K562 (cell line): ENCODE data around the gene SHC1. TPM values are rescaled to one million over a fixed set of nuclear protein-coding genes. Genes with fewer than 3 reads are reported as not detected.
A peak's percentile ranks its signal among the peaks of the same experiment; 100 is the strongest.

Experiments used
- ATAC-seq: fragments of 200-7000 bp; cut with Tn5 transposase; 3 replicates; pipeline ENCODE4 v1.9.1; 2020; ENCODE audit warnings: moderate library complexity
- BruUV-seq: library from RNA; stranded (reverse); fragments of 400-500 nt; replicated peaks from 2 replicates; lab custom pipeline; 2021; lab: Mats Ljungman, UMichigan
- CTCF ChIA-PET: fragments of 300-600 bp; formaldehyde crosslinking; extraction: SDS; loops from one replicate; lab custom pipeline; 2021; ENCODE audit warnings: low intra/inter-chr PET ratio; lab: Yijun Ruan, JAX
- POLR2A ChIA-PET: fragments of 300-600, 350-650 bp; sonication (Branson Sonifier 250); formaldehyde crosslinking; extraction: SDS; loops from one replicate; lab custom pipeline; 2021; ENCODE audit warnings: antibody characterized with exemption, inconsistent platforms; lab: Yijun Ruan, JAX
- DNase-seq, 4 experiments: peaks; one replicate each; pipeline versions ENCODE4 v3.0.0 to v3.0.0-alpha.2; 2011 to 2018; ENCODE audit warnings: low spot score in 3 of 4, mixed read lengths in 3 of 4; ENCODE audit errors: extremely low read depth in 1 of 4
- FAIRE-seq: peaks from 2 replicates; lab custom pipeline; 2011; peaks lifted over from hg19 to GRCh38; lab: Jason Lieb, UNC
- H2AFZ ChIP-seq: 2 replicates; pipeline ENCODE4 v1.6.0; 2011; ENCODE audit warnings: low read depth, low read length, control low read depth, inconsistent platforms
- H3K27ac ChIP-seq: fragments of 200-600 bp; 3 replicates; pipeline ENCODE4 v1.8.0; 2011; ENCODE audit warnings: low read depth, mild to moderate bottlenecking, control low read depth, inconsistent platforms, low read length, moderate library complexity, mixed read lengths; ENCODE audit errors: extremely low read depth
- H3K27me3 ChIP-seq, 2 experiments: fragments of 300-600 bp in 1 of 2; 2 replicates in 1 of 2; 3 replicates in 1 of 2; pipeline versions ENCODE4 v1.6.0 to v1.8.0; 2011; ENCODE audit warnings: inconsistent platforms in 2 of 2, low read length in 2 of 2, mild to moderate bottlenecking in 1 of 2, mixed read lengths in 1 of 2, moderate library complexity in 1 of 2; ENCODE audit not compliant: control insufficient read depth in 2 of 2, insufficient read depth in 2 of 2
- H3K36me3 ChIP-seq: fragments of 300-600 bp; 3 replicates; pipeline ENCODE4 v1.8.0; 2011; ENCODE audit warnings: mild to moderate bottlenecking, low read length, inconsistent platforms; ENCODE audit not compliant: control insufficient read depth, insufficient read depth
- H3K4me1 ChIP-seq, 2 experiments: fragments of 200-600 bp in 1 of 2; replicated peaks in 1 of 2; 2 replicates in 1 of 2; 3 replicates in 1 of 2; pipeline versions ENCODE4 v1.5.1 to v1.8.0; 2011; ENCODE audit warnings: inconsistent platforms in 2 of 2, low read length in 2 of 2, mild to moderate bottlenecking in 1 of 2, mixed read lengths in 1 of 2, moderate library complexity in 1 of 2; ENCODE audit not compliant: control insufficient read depth in 2 of 2, insufficient read depth in 2 of 2
- H3K4me2 ChIP-seq: 2 replicates; pipeline ENCODE4 v1.6.1; 2011; ENCODE audit warnings: low read length, control low read depth, inconsistent platforms, mixed read lengths; ENCODE audit not compliant: insufficient read depth
- H3K4me3 ChIP-seq: fragments of 200-600 bp; sonication (generic), shearing (Covaris generic); 2 replicates; pipeline ENCODE4 v1.5.1; 2016; ENCODE audit warnings: control low read depth, inconsistent platforms
- H3K79me2 ChIP-seq: fragments of 200-600 bp; 3 replicates; pipeline ENCODE4 v1.8.0; 2011; ENCODE audit warnings: low read length, inconsistent platforms; ENCODE audit not compliant: control insufficient read depth, insufficient read depth
- H3K9ac ChIP-seq, 2 experiments: 2 replicates each; pipeline versions ENCODE4 v1.6.0 to v1.6.1; 2011; ENCODE audit warnings: low read depth in 2 of 2, low read length in 2 of 2, control low read depth in 1 of 2, inconsistent platforms in 1 of 2, mild to moderate bottlenecking in 1 of 2, mixed read lengths in 1 of 2; ENCODE audit not compliant: insufficient read depth in 1 of 2
- H3K9me1 ChIP-seq: one replicate; pipeline ENCODE4 v1.6.0; 2011; ENCODE audit warnings: inconsistent platforms, mild to moderate bottlenecking, low read length, moderate library complexity; ENCODE audit not compliant: control insufficient read depth, insufficient read depth
- H3K9me3 ChIP-seq: replicated peaks from 2 replicates; pipeline ENCODE4 v1.5.1; 2011; ENCODE audit warnings: low read depth, low read length, inconsistent platforms; ENCODE audit not compliant: control insufficient read depth, insufficient read depth
- H4K20me1 ChIP-seq: replicated peaks from 2 replicates; pipeline ENCODE4 v1.6.1; 2011; ENCODE audit warnings: low read length, inconsistent platforms, mixed read lengths; ENCODE audit not compliant: control insufficient read depth, insufficient read depth
- ERF ChIP-seq: fragments of 450-650 bp; formaldehyde crosslinking; IDR thresholded peaks from 2 replicates; pipeline ENCODE4 v1.4.0; 2020; ENCODE audit warnings: mild to moderate bottlenecking, mixed read lengths
- FOSL1 ChIP-seq: fragments of 200-800 bp; sonication (Bioruptor generic); conservative IDR thresholded peaks from 2 replicates; pipeline ENCODE4 v1.6.1; 2016; ENCODE audit warnings: missing genetic modification characterization, missing compliant biosample characterization
- FOXK2 ChIP-seq, 2 experiments: fragments of 450-650 bp; IDR thresholded peaks in 1 of 2; conservative IDR thresholded peaks in 1 of 2; 2 replicates each; pipeline ENCODE4 v1.6.1; 2016; ENCODE audit warnings: low read depth in 2 of 2, mild to moderate bottlenecking in 1 of 2
- GATAD2A ChIP-seq: fragments of 450-650 bp; IDR thresholded peaks from 2 replicates; pipeline ENCODE4 v1.6.1; 2017
- HDGF ChIP-seq: fragments of 450-650 bp; IDR thresholded peaks from 2 replicates; pipeline ENCODE4 v1.6.1; 2016
- POLR2A ChIP-seq: fragments of 450-650 bp; conservative IDR thresholded peaks from 2 replicates; pipeline ENCODE4 v1.6.1; 2016
- POLR2G ChIP-seq: fragments of 200-400 bp; formaldehyde crosslinking; IDR thresholded peaks from 2 replicates; pipeline ENCODE4 v1.6.1; 2017; ENCODE audit warnings: low read depth, mild to moderate bottlenecking, antibody characterized with exemption, low read length, moderate library complexity
- SOX6 ChIP-seq: fragments of 450-650 bp; IDR thresholded peaks from 2 replicates; pipeline ENCODE4 v1.6.1; 2014; ENCODE audit warnings: mild to moderate bottlenecking
- SUPT5H ChIP-seq: fragments of 450-650 bp; IDR thresholded peaks from 2 replicates; pipeline ENCODE4 v1.6.1; 2016
- ZBTB17 ChIP-seq: fragments of 450-650 bp; formaldehyde crosslinking; IDR thresholded peaks from 2 replicates; pipeline ENCODE4 v1.4.0; 2020; ENCODE audit warnings: mild to moderate bottlenecking
- ZBTB7A ChIP-seq: IDR thresholded peaks from 2 replicates; pipeline ENCODE4 v1.6.1; 2011; ENCODE audit warnings: low read depth, mild to moderate bottlenecking, low read length, moderate library complexity, borderline replicate concordance; ENCODE audit not compliant: control insufficient read depth
- WGBS: fragments of 100-300 bp; shearing (Covaris generic); methylation state at CpG from one replicate; pipeline ENCODE4 v1.1.6; 2016; ENCODE audit warnings: low coverage, mixed read lengths; ENCODE audit not compliant: insufficient coverage; ENCODE audit errors: missing lambda C conversion rate; 5-methylcytosine and 5-hydroxymethylcytosine counted together
- in situ Hi-C: fragments of 300-500 bp; cut with MboI; formaldehyde crosslinking; loops from 4 replicates; pipeline ENCODE4 v1.15.0; 2018; ENCODE audit warnings: inconsistent platforms, mixed read lengths
- intact Hi-C: fragments of 100-400 bp; cut with micrococcal nuclease; formaldehyde crosslinking; loops from 2 replicates; pipeline ENCODE4 v1.14.2; 2022
- polyA plus RNA-seq, 8 experiments: library from polyadenylated mRNA; depleted of rRNA in 4 of 8; stranded (reverse) in 5 of 8; unstranded in 3 of 8; fragments of >200 nt; fragmentation: Nextera tagmentation in 2 of 8; fragmentation: Illumina TruSeq in 1 of 8; extraction: Ambion mirVana in 2 of 8; extraction: Trizol in 1 of 8; gene quantifications; 2 replicates each; pipeline versions ENCODE4 v1.2.1 to v1.2.3, GENCODE V29; 2011 to 2014; ENCODE audit warnings: inconsistent platforms in 1 of 8, missing spikeins in 1 of 8
- total RNA-seq, 7 experiments: library from RNA; depleted of rRNA in 6 of 7; stranded (reverse); fragments of >200 nt in 6 of 7; fragmentation: Illumina TruSeq in 2 of 7; extraction: Trizol in 2 of 7; gene quantifications; 2 replicates each; pipeline versions ENCODE4 v1.2.1 to v1.2.3, GENCODE V29; 2011 to 2021; ENCODE audit warnings: low replicate concordance in 1 of 7
- TF ChIP-seq, protein P1 (sequence below): IDR thresholded peaks from 2 replicates; pipeline ENCODE4 v1.6.1; 2016; ENCODE audit warnings: missing genetic modification characterization, missing compliant biosample characterization
- TF ChIP-seq, protein P2 (sequence below): fragments of 250-450 bp; sonication (Bioruptor Pico); IDR thresholded peaks from 2 replicates; pipeline ENCODE4 v1.5.0; 2021
- TF ChIP-seq, protein P3 (sequence below): sonication (generic); formaldehyde crosslinking; IDR thresholded peaks from 2 replicates; pipeline ENCODE4 v1.8.0; 2022; ENCODE audit warnings: mild to moderate bottlenecking, missing genetic modification reagents
- TF ChIP-seq, protein P4 (sequence below), 2 experiments: fragments of 450-650 bp; conservative IDR thresholded peaks; 2 replicates each; pipeline ENCODE4 v1.6.1; 2017; ENCODE audit warnings: mild to moderate bottlenecking in 2 of 2, moderate library complexity in 2 of 2

Gene SHC1
- total and polyA plus RNA-seq, 9 of the 15 experiments (the other 6 are each of a cell fraction or from before 2014, with no cell fraction given): 4.1 to 113 (median 51.9) TPM

DNA sequence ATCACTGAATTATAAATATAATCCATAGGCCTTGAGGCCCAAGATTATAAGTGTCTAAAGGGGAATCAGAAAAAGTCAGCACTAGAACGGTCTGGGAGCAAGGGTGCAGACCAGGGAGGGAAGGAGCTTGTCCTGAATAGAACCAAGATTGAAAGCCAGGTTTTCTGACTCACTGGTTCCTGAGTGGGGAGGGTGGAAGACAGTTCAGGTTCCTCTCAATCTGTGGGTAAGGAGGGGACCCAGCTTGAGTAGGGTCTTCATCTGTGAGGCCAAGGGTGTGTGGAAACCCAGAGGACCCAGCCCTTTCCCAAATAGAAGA lies 23.7 kb upstream of the SHC1 start (continued):
- TF ChIP-seq, protein P1, sequence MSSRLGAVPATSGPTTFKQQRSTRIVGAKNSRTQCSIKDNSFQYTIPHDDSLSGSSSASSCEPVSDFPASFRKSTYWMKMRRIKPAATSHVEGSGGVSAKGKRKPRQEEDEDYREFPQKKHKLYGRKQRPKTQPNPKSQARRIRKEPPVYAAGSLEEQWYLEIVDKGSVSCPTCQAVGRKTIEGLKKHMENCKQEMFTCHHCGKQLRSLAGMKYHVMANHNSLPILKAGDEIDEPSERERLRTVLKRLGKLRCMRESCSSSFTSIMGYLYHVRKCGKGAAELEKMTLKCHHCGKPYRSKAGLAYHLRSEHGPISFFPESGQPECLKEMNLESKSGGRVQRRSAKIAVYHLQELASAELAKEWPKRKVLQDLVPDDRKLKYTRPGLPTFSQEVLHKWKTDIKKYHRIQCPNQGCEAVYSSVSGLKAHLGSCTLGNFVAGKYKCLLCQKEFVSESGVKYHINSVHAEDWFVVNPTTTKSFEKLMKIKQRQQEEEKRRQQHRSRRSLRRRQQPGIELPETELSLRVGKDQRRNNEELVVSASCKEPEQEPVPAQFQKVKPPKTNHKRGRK (tag): no peak

DNA sequence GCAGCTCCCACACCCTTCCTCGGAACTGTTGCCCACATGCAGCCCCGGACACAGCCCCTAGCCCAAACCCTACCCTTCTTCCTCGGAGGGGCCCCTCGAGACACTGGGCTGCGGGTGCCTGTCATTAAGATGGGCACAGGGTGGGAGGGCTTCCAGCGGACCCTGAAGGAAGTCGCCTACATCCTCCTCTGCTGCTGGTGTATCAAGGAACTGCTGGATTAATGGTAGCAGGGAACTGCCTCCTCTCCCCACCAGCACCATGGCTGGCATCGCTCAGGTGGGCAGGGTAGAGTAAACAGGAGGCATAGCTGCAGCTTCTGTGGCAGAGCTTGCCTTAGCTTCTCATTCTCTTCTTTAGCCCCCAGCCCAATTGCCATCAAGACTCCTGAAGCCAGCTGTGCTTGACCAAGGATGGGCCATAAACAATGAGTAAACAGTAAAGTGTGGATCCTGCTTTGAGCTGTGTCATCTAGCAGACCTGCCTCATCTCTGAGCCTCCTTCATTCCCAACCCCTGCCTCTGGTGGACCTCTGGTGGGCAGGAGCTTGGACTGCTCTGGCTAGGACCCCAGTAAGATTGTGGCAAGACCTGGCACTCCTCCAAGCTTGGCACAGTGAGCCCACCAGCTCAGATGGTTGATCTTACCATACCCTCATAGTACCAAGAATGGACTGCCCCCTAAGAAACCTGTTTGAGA lies 23.2 kb upstream of the SHC1 start, which contains the start of gene LENEP:
LENEP (plus strand) TSS at position 15 of the 697 bp plus-strand sequence; CDS start at position 37, 22 bp downstream.
- ATAC-seq: peak; percentile 52
- CTCF ChIA-PET: no interaction called here
- 37% methylated on average over 8 of the region's 8 CpGs for WGBS
- TF ChIP-seq FOSL1 (0 out of 2 replicates have a peak, but pooled peaks have one; percentile 11), POLR2A (peak; percentile 49; the same call in 1 of the 2 replicates), SUPT5H (peak; percentile 41; the same call in 1 of the 2 replicates), ERF (0 out of 2 replicates have a peak, but pooled peaks have one; percentile 15), ZBTB17 (0 out of 2 replicates have a peak, but pooled peaks have one; percentile 25), HDGF (no peak), POLR2G (peak; percentile 43; the same call in 1 of the 2 replicates), ZBTB7A (peak; percentile 8; the same call in 1 of the 2 replicates), FOXK2 (conservative IDR thresholded peaks at IDR 0.05 in 1 of 2, IDR thresholded peaks at IDR 0.05 in 1 of 2; ENCODE audit: low read depth in 2 of 2) (peak; percentile 18 to 33; a peak in 2 of 4 replicates), GATAD2A (0 out of 2 replicates have a peak, but pooled peaks have one; percentile 21), SOX6 (0 out of 2 replicates have a peak, but pooled peaks have one; percentile 34)
- TF ChIP-seq, protein P2, sequence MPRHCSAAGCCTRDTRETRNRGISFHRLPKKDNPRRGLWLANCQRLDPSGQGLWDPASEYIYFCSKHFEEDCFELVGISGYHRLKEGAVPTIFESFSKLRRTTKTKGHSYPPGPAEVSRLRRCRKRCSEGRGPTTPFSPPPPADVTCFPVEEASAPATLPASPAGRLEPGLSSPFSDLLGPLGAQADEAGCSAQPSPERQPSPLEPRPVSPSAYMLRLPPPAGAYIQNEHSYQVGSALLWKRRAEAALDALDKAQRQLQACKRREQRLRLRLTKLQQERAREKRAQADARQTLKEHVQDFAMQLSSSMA (CRISPR knock-in tag): peak; percentile 74; the same call in 1 of the 2 replicates
- TF ChIP-seq, protein P3, sequence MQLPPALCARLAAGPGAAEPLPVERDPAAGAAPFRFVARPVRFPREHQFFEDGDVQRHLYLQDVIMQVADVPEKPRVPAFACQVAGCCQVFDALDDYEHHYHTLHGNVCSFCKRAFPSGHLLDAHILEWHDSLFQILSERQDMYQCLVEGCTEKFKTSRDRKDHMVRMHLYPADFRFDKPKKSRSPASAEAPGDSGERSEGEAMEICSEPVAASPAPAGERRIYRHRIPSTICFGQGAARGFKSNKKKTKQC (CRISPR knock-in tag): peak; percentile 57
- TF ChIP-seq, protein P4, sequence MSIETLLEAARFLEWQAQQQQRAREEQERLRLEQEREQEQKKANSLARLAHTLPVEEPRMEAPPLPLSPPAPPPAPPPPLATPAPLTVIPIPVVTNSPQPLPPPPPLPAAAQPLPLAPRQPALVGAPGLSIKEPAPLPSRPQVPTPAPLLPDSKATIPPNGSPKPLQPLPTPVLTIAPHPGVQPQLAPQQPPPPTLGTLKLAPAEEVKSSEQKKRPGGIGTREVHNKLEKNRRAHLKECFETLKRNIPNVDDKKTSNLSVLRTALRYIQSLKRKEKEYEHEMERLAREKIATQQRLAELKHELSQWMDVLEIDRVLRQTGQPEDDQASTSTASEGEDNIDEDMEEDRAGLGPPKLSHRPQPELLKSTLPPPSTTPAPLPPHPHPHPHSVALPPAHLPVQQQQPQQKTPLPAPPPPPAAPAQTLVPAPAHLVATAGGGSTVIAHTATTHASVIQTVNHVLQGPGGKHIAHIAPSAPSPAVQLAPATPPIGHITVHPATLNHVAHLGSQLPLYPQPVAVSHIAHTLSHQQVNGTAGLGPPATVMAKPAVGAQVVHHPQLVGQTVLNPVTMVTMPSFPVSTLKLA (conservative IDR thresholded peaks at IDR 0.05): peak in 1 of 2 experiments; percentile 20; a peak in 1 of 4 replicates

More for the DNA sequence above, 23.2 kb upstream of the SHC1 start, which contains the start of gene LENEP:
- Histone ChIP-seq H3K4me3 (no peak within 1 kb of the TSS), H3K79me2 (peaks cover 11% of the 10 kb centered on the region; the same call in 2 of the 3 replicates), H3K9me3 (no peaks in the 10 kb centered on the region), H3K9me1 (peaks cover 6% of the 10 kb centered on the region), H3K4me2 (peak within 1 kb of the TSS; percentile 47), H3K27ac (peak within 1 kb of the TSS; percentile 73), H3K9ac (peak within 1 kb of the TSS; percentile 19 to 78), H2AFZ (peak within 1 kb of the TSS; percentile 47; the same call in 1 of the 2 replicates), H3K36me3 (peaks cover 29% of the 10 kb centered on the region; the same call in 2 of the 3 replicates), H3K27me3 (no peaks in the 10 kb centered on the region), H4K20me1 (no peaks in the 10 kb centered on the region; the same call in 1 of the 2 replicates), H3K4me1 (peaks cover 37 to 40% of the 10 kb centered on the region in 2 experiments)
- peak; percentile 65 for FAIRE-seq
- BruUV-seq: no TSS peak
- DNase-seq: no peak
- in situ Hi-C loops (no loop called here), intact Hi-C loops (loop anchor here (2.0 kb wide), 1 partner anchor 39 kb away; no protein-coding TSS in a partner anchor)
- POLR2A ChIA-PET: interaction anchor here (0.6 to 8.2 kb wide), 18 partner anchors 10 to 125 kb away, joined by 3 to 80 read pairs (median 4); partner anchors contain the start of genes CKS1B, FLAD1, PBXIP1 and PMVK
